Chondrocyte (in vitro differentiated cells): ENCODE data around the gene NPHS1. TPM values are rescaled to one million over a fixed set of nuclear protein-coding genes. Genes with fewer than 3 reads are reported as not detected.

Source experiments
- DNase-seq: peaks from one replicate; pipeline ENCODE4 v3.0.0; 2021; ENCODE audit warnings: mixed read lengths, low spot score
- H3K27ac Mint-ChIP-seq: one replicate; pipeline ENCODE4 v1.8.0; 2021; ENCODE audit warnings: mild to moderate bottlenecking, moderate library complexity, mixed read lengths; ENCODE audit not compliant: unreplicated experiment
- H3K27me3 Mint-ChIP-seq: 2 replicates; pipeline ENCODE4 v1.8.0; 2021; ENCODE audit warnings: low read depth, mixed read lengths
- H3K36me3 Mint-ChIP-seq: 2 replicates; pipeline ENCODE4 v1.8.0; 2021; ENCODE audit warnings: low read depth, mixed read lengths
- H3K4me1 Mint-ChIP-seq: 2 replicates; pipeline ENCODE4 v1.8.0; 2021; ENCODE audit warnings: low read depth, mild to moderate bottlenecking, mixed read lengths
- H3K4me3 Mint-ChIP-seq: one replicate; pipeline ENCODE4 v1.8.0; 2021; ENCODE audit warnings: mild to moderate bottlenecking, moderate library complexity, mixed read lengths; ENCODE audit not compliant: unreplicated experiment
- H3K9me3 Mint-ChIP-seq: 2 replicates; pipeline ENCODE4 v1.8.0; 2021; ENCODE audit warnings: low read depth, mixed read lengths
- total RNA-seq: library from RNA; stranded (reverse); gene quantifications from 3 replicates; pipeline ENCODE4 v1.2.1, GENCODE V29; 2021
- TF ChIP-seq, protein P1 (sequence below): fragments of 200-600 bp; sonication (generic); IDR thresholded peaks from 2 replicates; pipeline ENCODE4 v1.5.0; 2021; ENCODE audit warnings: antibody characterized with exemption, mild to moderate bottlenecking, moderate library complexity

The NPHS1 gene
- total RNA-seq, 1 donor from 2014 or later = not detected

DNA sequence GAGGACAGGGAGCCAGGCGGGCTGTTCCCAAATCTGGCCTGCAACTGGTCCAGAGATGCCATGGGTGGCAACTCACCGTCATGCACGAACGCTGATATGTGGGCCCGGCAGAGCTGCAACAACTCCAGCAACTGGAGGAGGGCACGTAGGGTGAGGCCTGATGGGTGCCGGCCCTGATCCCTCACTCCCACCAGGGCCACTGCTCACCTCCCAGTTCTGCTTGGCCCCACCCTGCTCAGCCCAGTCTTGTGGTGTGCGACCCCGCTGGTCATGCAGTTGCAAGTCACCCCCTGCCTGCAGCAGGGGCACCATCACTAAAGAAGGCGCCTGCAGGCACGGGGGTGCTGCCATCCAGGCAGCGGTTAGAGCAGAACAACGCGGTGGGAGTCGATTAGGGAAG lies 60.0 kb downstream of the NPHS1 start:
- no peak overlapping the region for H3K27ac Mint-ChIP-seq
- H3K36me3 Mint-ChIP-seq = no peaks in the 10 kb centered on the region
- H3K27me3 Mint-ChIP-seq = peaks cover 12% of the 10 kb centered on the region
- H3K4me3 Mint-ChIP-seq = no peak overlapping the region
- no peaks in the 10 kb centered on the region for H3K9me3 Mint-ChIP-seq
- TF ChIP-seq, protein P1, sequence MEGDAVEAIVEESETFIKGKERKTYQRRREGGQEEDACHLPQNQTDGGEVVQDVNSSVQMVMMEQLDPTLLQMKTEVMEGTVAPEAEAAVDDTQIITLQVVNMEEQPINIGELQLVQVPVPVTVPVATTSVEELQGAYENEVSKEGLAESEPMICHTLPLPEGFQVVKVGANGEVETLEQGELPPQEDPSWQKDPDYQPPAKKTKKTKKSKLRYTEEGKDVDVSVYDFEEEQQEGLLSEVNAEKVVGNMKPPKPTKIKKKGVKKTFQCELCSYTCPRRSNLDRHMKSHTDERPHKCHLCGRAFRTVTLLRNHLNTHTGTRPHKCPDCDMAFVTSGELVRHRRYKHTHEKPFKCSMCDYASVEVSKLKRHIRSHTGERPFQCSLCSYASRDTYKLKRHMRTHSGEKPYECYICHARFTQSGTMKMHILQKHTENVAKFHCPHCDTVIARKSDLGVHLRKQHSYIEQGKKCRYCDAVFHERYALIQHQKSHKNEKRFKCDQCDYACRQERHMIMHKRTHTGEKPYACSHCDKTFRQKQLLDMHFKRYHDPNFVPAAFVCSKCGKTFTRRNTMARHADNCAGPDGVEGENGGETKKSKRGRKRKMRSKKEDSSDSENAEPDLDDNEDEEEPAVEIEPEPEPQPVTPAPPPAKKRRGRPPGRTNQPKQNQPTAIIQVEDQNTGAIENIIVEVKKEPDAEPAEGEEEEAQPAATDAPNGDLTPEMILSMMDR = no peak
- DNase-seq = no peak
- no peaks in the 10 kb centered on the region for H3K4me1 Mint-ChIP-seq

GRCh38 chr19:35791814-35792279 lies 60.5 kb downstream of the NPHS1 start:
- H3K27me3 Mint-ChIP-seq = peaks cover 8% of the 10 kb centered on the region
- no peak overlapping the region for H3K27ac Mint-ChIP-seq
- no peaks in the 10 kb centered on the region for H3K4me1 Mint-ChIP-seq
- no peak for DNase-seq
- H3K9me3 Mint-ChIP-seq = no peaks in the 10 kb centered on the region
- no peak overlapping the region for H3K4me3 Mint-ChIP-seq
- no peaks in the 10 kb centered on the region for H3K36me3 Mint-ChIP-seq
- TF ChIP-seq, protein P1 = no peak

- H3K9me3 Mint-ChIP-seq = no peaks in the 10 kb centered on the region
- DNase-seq = no peak
- no peaks in the 10 kb centered on the region for H3K36me3 Mint-ChIP-seq
- H3K4me3 Mint-ChIP-seq = no peak overlapping the region
- no peak overlapping the region for H3K27ac Mint-ChIP-seq
- peaks cover 2% of the 10 kb centered on the region for H3K27me3 Mint-ChIP-seq
- H3K4me1 Mint-ChIP-seq = no peaks in the 10 kb centered on the region
- TF ChIP-seq, protein P1 = no peak
Measured at GRCh38 chr19:35790981-35791813, 61.1 kb downstream of the NPHS1 start.

DNA sequence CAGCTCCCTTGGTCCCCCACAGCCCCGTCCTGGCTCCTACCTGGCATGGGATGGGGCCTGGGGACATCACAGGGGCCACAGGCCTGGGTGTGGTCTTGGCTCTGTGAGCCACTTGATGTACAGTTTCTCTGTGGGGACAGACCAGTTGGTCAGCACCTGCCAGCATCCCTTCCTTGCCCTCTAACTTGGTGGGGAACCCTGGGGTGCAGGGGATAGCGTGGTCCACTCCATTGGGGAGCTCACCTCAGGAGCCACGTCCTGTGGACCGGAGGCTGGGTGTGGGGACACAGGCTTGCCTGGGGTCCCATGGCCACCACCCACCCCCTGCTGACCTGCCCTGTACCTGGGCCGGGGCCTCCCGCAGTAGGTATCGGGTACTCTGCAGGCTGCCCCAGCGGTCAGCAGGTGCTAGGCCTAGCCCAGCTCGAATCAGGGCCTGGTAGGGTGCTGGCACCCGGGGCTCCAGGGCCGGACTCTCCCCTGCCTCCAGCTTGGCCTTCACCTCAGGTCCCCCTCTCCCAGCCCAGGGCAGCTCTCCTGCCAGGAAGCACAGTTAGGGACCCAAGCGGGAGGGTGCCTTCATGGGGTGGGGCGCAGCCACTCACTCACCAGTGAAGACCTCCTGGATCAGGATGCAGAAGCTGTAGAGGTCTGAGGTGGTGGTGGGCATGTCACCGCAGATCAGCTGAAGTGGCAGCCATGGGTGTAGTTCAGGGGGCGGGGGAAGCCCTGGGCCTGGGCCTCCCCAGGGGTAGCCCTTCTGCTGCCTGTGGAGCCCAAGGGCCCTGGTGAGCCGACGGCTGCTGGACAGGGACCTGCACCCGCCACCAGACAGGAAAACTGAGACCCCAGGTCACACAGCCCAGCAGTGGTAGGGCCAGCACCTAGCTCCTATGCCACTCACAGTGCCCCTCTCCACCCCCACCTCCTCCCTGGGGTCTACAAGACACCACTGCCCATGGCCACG lies 62.0 kb downstream of the NPHS1 start:
- Mint-ChIP-seq H3K9me3 (no peaks in the 10 kb centered on the region), H3K4me3 (no peak overlapping the region), H3K4me1 (no peaks in the 10 kb centered on the region), H3K27me3 (peaks cover 2% of the 10 kb centered on the region), H3K36me3 (no peaks in the 10 kb centered on the region), H3K27ac (no peak overlapping the region)
- no peak for DNase-seq
- TF ChIP-seq, protein P1 = no peak
